HEK293 (cell line): ENCODE measurements around the gene NPIPB2.

ENCODE experiments used
- CTCF ChIA-PET: fragments of 350-600 bp; formaldehyde crosslinking; extraction: SDS; loops from one replicate; lab custom pipeline; 2021; ENCODE audit warnings: antibody characterized with exemption; lab: Yijun Ruan, JAX
- POLR2A ChIA-PET: fragments of 300-600 bp; formaldehyde crosslinking; extraction: SDS; loops from one replicate; lab custom pipeline; 2020; ENCODE audit warnings: antibody characterized with exemption, inconsistent platforms; lab: Yijun Ruan, JAX
- H3K27ac ChIP-seq: fragments of 200-500 bp; sonication (Bioruptor generic); 2 replicates; pipeline ENCODE4 v1.5.1; 2014; ENCODE audit warnings: low read depth, low read length, control low read depth, inconsistent platforms; ENCODE audit errors: extremely low read depth
- H3K36me3 ChIP-seq, 2 experiments: fragments of 200-500 bp in 1 of 2; sonication (Bioruptor generic) in 1 of 2; 1 replicate in 1 of 2; 2 replicates in 1 of 2; pipeline ENCODE4 v1.5.1; 2014 to 2017; ENCODE audit warnings: inconsistent platforms in 2 of 2, low read length in 2 of 2; ENCODE audit not compliant: control insufficient read depth in 2 of 2, insufficient read depth in 1 of 2
- H3K4me1 ChIP-seq: fragments of 200-500 bp; sonication (Bioruptor generic); 2 replicates; pipeline ENCODE4 v1.5.1; 2014; ENCODE audit warnings: mild to moderate bottlenecking, low read length, inconsistent platforms; ENCODE audit not compliant: control insufficient read depth, insufficient read depth
- H3K4me3 ChIP-seq: 2 replicates; pipeline ENCODE4 v1.5.1; 2011; ENCODE audit warnings: low read depth, mild to moderate bottlenecking, control low read depth, low read length, moderate library complexity
- H3K9me3 ChIP-seq: fragments of 200-500 bp; sonication (Bioruptor generic); 2 replicates; pipeline ENCODE4 v1.5.1; 2014; ENCODE audit warnings: low read depth, low read length, inconsistent platforms; ENCODE audit not compliant: control insufficient read depth, insufficient read depth
- BCL11A ChIP-seq: fragments of 450-650 bp; formaldehyde crosslinking; IDR thresholded peaks from 2 replicates; pipeline ENCODE4 v1.5.1; 2016; ENCODE audit warnings: low read depth, missing biosample characterization, missing genetic modification characterization
- ELK4 ChIP-seq: IDR thresholded peaks from 2 replicates; pipeline ENCODE4 v1.6.1; 2011; ENCODE audit warnings: mild to moderate bottlenecking, low read depth, low read length, borderline replicate concordance
- HIC1 ChIP-seq: fragments of 450-650 bp; formaldehyde crosslinking; IDR thresholded peaks from 2 replicates; pipeline ENCODE4 v1.5.1; 2016; ENCODE audit warnings: missing biosample characterization, missing genetic modification characterization
- INSM2 ChIP-seq: fragments of 450-650 bp; formaldehyde crosslinking; IDR thresholded peaks from 2 replicates; pipeline ENCODE4 v1.5.1; 2016; ENCODE audit warnings: missing biosample characterization, missing genetic modification characterization
- KLF10 ChIP-seq: fragments of 450-650 bp; IDR thresholded peaks from 2 replicates; pipeline ENCODE4 v1.5.1; 2018; ENCODE audit warnings: missing biosample characterization, mild to moderate bottlenecking, missing genetic modification characterization
- SP2 ChIP-seq: fragments of 450-650 bp; formaldehyde crosslinking; IDR thresholded peaks from 2 replicates; pipeline ENCODE4 v1.5.1; 2016; ENCODE audit warnings: missing biosample characterization, missing genetic modification characterization
- ZBTB44 ChIP-seq: fragments of 450-650 bp; IDR thresholded peaks from 2 replicates; pipeline ENCODE4 v1.5.1; 2018; ENCODE audit warnings: missing biosample characterization, mild to moderate bottlenecking, missing genetic modification characterization
- ZIC2 ChIP-seq: fragments of 450-650 bp; formaldehyde crosslinking; IDR thresholded peaks from 2 replicates; pipeline ENCODE4 v1.5.1; 2016; ENCODE audit warnings: missing biosample characterization, missing genetic modification characterization
- ZNF138 ChIP-seq: fragments of 450-650 bp; formaldehyde crosslinking; IDR thresholded peaks from 2 replicates; pipeline ENCODE4 v1.5.1; 2016; ENCODE audit warnings: missing biosample characterization, missing genetic modification characterization, borderline replicate concordance
- ZNF174 ChIP-seq: fragments of 450-650 bp; formaldehyde crosslinking; IDR thresholded peaks from 2 replicates; pipeline ENCODE4 v1.5.0; 2017; ENCODE audit warnings: missing biosample characterization, mild to moderate bottlenecking, missing genetic modification characterization
- ZNF19 ChIP-seq: fragments of 450-650 bp; formaldehyde crosslinking; IDR thresholded peaks from 2 replicates; pipeline ENCODE4; 2016; ENCODE audit warnings: missing biosample characterization, missing genetic modification characterization, low read depth
- ZNF239 ChIP-seq: fragments of 450-650 bp; formaldehyde crosslinking; IDR thresholded peaks from 2 replicates; pipeline ENCODE4 v1.5.1; 2016; ENCODE audit warnings: missing biosample characterization, missing genetic modification characterization
- ZNF311 ChIP-seq: fragments of 450-650 bp; formaldehyde crosslinking; IDR thresholded peaks from 2 replicates; pipeline ENCODE4 v1.5.1; 2017; ENCODE audit warnings: missing biosample characterization, missing genetic modification characterization, borderline replicate concordance
- ZNF398 ChIP-seq: fragments of 450-650 bp; formaldehyde crosslinking; IDR thresholded peaks from 2 replicates; pipeline ENCODE4 v1.5.1; 2017; ENCODE audit warnings: missing biosample characterization, missing genetic modification characterization
- ZNF473 ChIP-seq: fragments of 450-650 bp; formaldehyde crosslinking; IDR thresholded peaks from 2 replicates; pipeline ENCODE4 v1.5.1; 2017; ENCODE audit warnings: missing biosample characterization, missing genetic modification characterization
- ZNF501 ChIP-seq: fragments of 450-650 bp; formaldehyde crosslinking; IDR thresholded peaks from 2 replicates; pipeline ENCODE4 v1.5.1; 2016; ENCODE audit warnings: missing biosample characterization, missing genetic modification characterization
- ZNF560 ChIP-seq: fragments of 450-650 bp; formaldehyde crosslinking; IDR thresholded peaks from 2 replicates; pipeline ENCODE4 v1.5.1; 2017; ENCODE audit warnings: missing biosample characterization, missing genetic modification characterization, borderline replicate concordance
- ZNF600 ChIP-seq: fragments of 450-650 bp; formaldehyde crosslinking; IDR thresholded peaks from 2 replicates; pipeline ENCODE4 v1.5.1; 2016; ENCODE audit warnings: missing biosample characterization, missing genetic modification characterization
- ZNF629 ChIP-seq: fragments of 450-650 bp; formaldehyde crosslinking; IDR thresholded peaks from 2 replicates; pipeline ENCODE4 v1.5.1; 2017; ENCODE audit warnings: missing biosample characterization, missing genetic modification characterization
- ZNF664 ChIP-seq: fragments of 450-650 bp; formaldehyde crosslinking; IDR thresholded peaks from 2 replicates; pipeline ENCODE4 v1.5.1; 2016; ENCODE audit warnings: missing biosample characterization, missing genetic modification characterization
- ZSCAN30 ChIP-seq: fragments of 450-650 bp; IDR thresholded peaks from 2 replicates; pipeline ENCODE4 v1.5.1; 2018; ENCODE audit warnings: missing biosample characterization, mild to moderate bottlenecking, missing genetic modification characterization, moderate library complexity

NPIPB2 gene

GRCh38 chr16:11978080-11978479 is 36.2 kb upstream of the NPIPB2 start:
- H3K27ac ChIP-seq, result no peak overlapping the region
- peaks cover 6% of the 10 kb centered on the region; the same call in 1 of the 2 replicates for H3K4me1 ChIP-seq
- no peaks in the 10 kb centered on the region for H3K9me3 ChIP-seq
- ChIA-PET POLR2A (interaction anchor here (2.0 kb wide), 1 partner anchor 84 kb away, joined by 10 read pairs; no protein-coding TSS in a partner anchor), CTCF (interaction anchor here (0.7 to 2.3 kb wide), 2 partner anchors 90 to 581 kb away, joined by 4 to 20 read pairs; no protein-coding TSS in a partner anchor)
- peaks cover 0 to 4% of the 10 kb centered on the region in 2 experiments; a peak in 2 of 3 replicates for H3K36me3 ChIP-seq
- TF ChIP-seq ZBTB44 (tag by site-specific recombination), result no peak
- no peak for TF ChIP-seq BCL11A (tag by site-specific recombination)
- TF ChIP-seq ZNF664 (tag by site-specific recombination), result peak; percentile 92
- TF ChIP-seq ZNF174 (tag by site-specific recombination), result no peak
- no peak overlapping the region for H3K4me3 ChIP-seq

GRCh38 chr16:11977376-11978041 is 35.7 kb upstream of the NPIPB2 start:
- peaks cover 6% of the 10 kb centered on the region; the same call in 1 of the 2 replicates for H3K4me1 ChIP-seq
- POLR2A ChIA-PET, result interaction anchor here (0.8 to 2.0 kb wide), 8 partner anchors 10 to 235 kb away, joined by 3 to 10 read pairs (median 6); partner anchors contain the start of genes GSPT1 and TXNDC11
- TF ChIP-seq KLF10 (tag by site-specific recombination) (no peak), ZNF398 (tag by site-specific recombination) (no peak), ZNF600 (tag by site-specific recombination) (peak; percentile 77; the same call in 1 of the 2 replicates), ZNF138 (tag by site-specific recombination) (no peak), ZNF311 (tag by site-specific recombination) (no peak), ZSCAN30 (no peak), HIC1 (tag by site-specific recombination) (no peak), ELK4 (no peak), ZNF629 (no peak), ZIC2 (no peak), ZNF19 (no peak), ZNF501 (tag by site-specific recombination) (0 out of 2 replicates have a peak, but pooled peaks have one; percentile 14), ZNF560 (no peak), ZNF473 (tag by site-specific recombination) (no peak), SP2 (tag by site-specific recombination) (peak; percentile 87), INSM2 (tag by site-specific recombination) (0 out of 2 replicates have a peak, but pooled peaks have one; percentile 46), ZNF239 (no peak)

More at GRCh38 chr16:11977376-11978041, 35.7 kb upstream of the NPIPB2 start:
- H3K27ac ChIP-seq, result no peak overlapping the region
- CTCF ChIA-PET, result interaction anchor here (0.7 to 2.3 kb wide), 3 partner anchors 10 to 606 kb away, joined by 3 to 20 read pairs (median 3); no protein-coding TSS in a partner anchor
- H3K4me3 ChIP-seq, result peak overlapping the region; percentile 94
- no peaks in the 10 kb centered on the region for H3K9me3 ChIP-seq
- peaks cover 0 to 4% of the 10 kb centered on the region in 2 experiments; a peak in 2 of 3 replicates for H3K36me3 ChIP-seq
